Progenitor cell of endocrine pancreas (in vitro differentiated cells): ENCODE measurements around the gene ZDHHC21. TPM values are rescaled to one million over a fixed set of nuclear protein-coding genes. Genes with fewer than 3 reads are reported as not detected.

Experiments used
- DNase-seq: peaks from one replicate; pipeline ENCODE4 v3.0.0; 2021; ENCODE audit warnings: low spot score; ENCODE audit not compliant: unreplicated experiment
- H3K27ac Mint-ChIP-seq: 2 replicates; pipeline ENCODE4 v1.8.0; 2021; ENCODE audit warnings: mild to moderate bottlenecking, moderate library complexity, mixed read lengths
- H3K27me3 Mint-ChIP-seq: 2 replicates; pipeline ENCODE4 v1.8.0; 2021; ENCODE audit warnings: mixed read lengths
- H3K36me3 Mint-ChIP-seq: 2 replicates; pipeline ENCODE4 v1.8.0; 2022; ENCODE audit warnings: mixed read lengths; ENCODE audit not compliant: insufficient read depth
- H3K4me1 Mint-ChIP-seq: 2 replicates; pipeline ENCODE4 v1.8.0; 2021; ENCODE audit warnings: low read depth, mixed read lengths
- H3K4me3 Mint-ChIP-seq: 2 replicates; pipeline ENCODE4 v1.8.0; 2021; ENCODE audit warnings: low read depth, mild to moderate bottlenecking, moderate library complexity, mixed read lengths
- H3K9me3 Mint-ChIP-seq: 2 replicates; pipeline ENCODE4 v1.8.0; 2021; ENCODE audit warnings: low read depth, mixed read lengths
- CTCF ChIP-seq: fragments of 200-600 bp; sonication (generic); IDR thresholded peaks from one replicate; pipeline ENCODE4 v1.5.0; 2021; ENCODE audit warnings: antibody characterized with exemption, mild to moderate bottlenecking; ENCODE audit not compliant: unreplicated experiment
- total RNA-seq: library from RNA; stranded (reverse); gene quantifications from 2 replicates; pipeline ENCODE4 v1.2.1, GENCODE V29; 2021

Gene ZDHHC21
- total RNA-seq, 1 donor from 2014 or later, result 20.0 TPM

GRCh38 chr9:14710804-14711203 is 17.6 kb upstream of the ZDHHC21 start:
- H3K27ac Mint-ChIP-seq, result no peak overlapping the region
- no peaks in the 10 kb centered on the region for H3K4me1 Mint-ChIP-seq
- H3K27me3 Mint-ChIP-seq, result no peaks in the 10 kb centered on the region
- no peak overlapping the region for H3K4me3 Mint-ChIP-seq
- peaks cover 33% of the 10 kb centered on the region for H3K9me3 Mint-ChIP-seq
- H3K36me3 Mint-ChIP-seq, result peaks cover 1% of the 10 kb centered on the region
- no peak for DNase-seq
- no peak for TF ChIP-seq CTCF

DNA sequence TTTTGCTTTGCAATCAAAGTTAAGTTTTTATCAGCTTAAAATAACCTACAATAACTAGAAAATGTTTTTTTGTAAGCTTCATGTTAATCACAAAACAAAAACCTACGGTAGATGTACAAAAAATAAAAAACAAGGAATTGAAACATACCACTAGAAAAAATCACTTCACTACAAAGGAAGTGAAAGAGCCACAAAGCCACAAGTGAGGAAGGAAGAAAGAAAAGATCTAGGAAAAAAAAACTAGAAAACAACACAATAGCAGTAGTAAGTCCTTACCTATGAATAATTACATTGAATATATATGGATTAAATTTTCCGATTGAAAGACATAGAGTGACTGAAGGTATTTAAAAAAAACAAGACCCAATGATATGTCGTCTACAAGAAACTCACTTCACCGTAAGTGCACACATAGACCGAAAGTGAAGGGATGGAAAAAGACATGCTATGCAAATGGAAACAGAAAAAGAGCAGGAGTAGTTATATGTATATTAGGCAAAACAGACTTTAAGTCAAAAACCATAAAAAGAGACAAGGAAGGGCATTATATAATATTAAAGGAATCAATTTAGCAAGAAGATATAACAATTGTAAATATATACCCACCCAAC is 13.4 kb upstream of the ZDHHC21 start:
- Mint-ChIP-seq H3K27me3 (no peaks in the 10 kb centered on the region), H3K36me3 (peaks cover 1% of the 10 kb centered on the region), H3K9me3 (peaks cover 39% of the 10 kb centered on the region), H3K27ac (no peak overlapping the region), H3K4me1 (peaks cover 3% of the 10 kb centered on the region), H3K4me3 (no peak overlapping the region)
- TF ChIP-seq CTCF, result no peak
- DNase-seq, result no peak

DNA sequence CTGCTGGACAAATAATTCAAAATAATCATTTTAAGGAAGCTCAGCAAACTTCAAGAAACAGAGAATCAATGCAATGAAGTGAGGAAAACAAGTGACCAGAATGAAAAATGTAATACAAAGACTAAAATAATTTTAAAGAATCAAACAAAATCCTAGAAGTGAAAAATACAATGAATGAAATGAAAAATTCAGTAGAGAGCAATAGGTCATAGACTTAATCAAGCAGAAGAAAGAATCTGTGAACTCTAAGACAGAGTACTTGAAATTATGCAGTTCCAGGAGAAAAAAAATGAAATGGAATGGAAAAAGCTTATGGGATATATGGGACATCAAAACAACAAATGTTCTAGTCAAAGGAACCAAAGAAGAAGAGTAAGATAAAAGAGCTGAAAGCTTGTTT is 11.8 kb upstream of the ZDHHC21 start:
- Mint-ChIP-seq H3K36me3 (peaks cover 1% of the 10 kb centered on the region), H3K9me3 (peaks cover 35% of the 10 kb centered on the region), H3K27me3 (no peaks in the 10 kb centered on the region), H3K4me3 (no peak overlapping the region), H3K27ac (no peak overlapping the region), H3K4me1 (peaks cover 3% of the 10 kb centered on the region)
- no peak for TF ChIP-seq CTCF
- DNase-seq, result no peak

DNA sequence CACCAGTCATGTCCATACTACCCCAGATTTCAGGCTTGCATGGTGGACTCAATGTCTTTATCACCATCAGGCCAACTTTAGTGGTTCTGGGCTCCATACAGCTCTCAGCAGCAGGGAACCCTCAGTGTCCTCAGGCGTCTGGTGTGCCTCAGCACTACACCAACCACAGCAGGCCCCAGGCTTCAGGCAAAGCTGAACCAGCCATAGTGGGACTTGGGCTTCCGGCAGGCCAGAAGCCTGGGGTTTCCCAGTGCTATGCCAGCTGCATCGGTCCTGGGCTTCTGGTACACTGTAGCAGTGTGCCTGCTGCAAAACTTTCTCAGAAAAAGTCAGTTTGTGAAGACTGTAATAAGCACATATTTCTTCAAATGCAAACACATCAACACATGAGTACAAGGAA is 11.0 kb upstream of the ZDHHC21 start:
- Mint-ChIP-seq H3K4me3 (no peak overlapping the region), H3K9me3 (peaks cover 27% of the 10 kb centered on the region), H3K27me3 (no peaks in the 10 kb centered on the region), H3K36me3 (peaks cover 1% of the 10 kb centered on the region), H3K4me1 (peaks cover 3% of the 10 kb centered on the region), H3K27ac (no peak overlapping the region)
- no peak for DNase-seq
- no peak for TF ChIP-seq CTCF

DNA sequence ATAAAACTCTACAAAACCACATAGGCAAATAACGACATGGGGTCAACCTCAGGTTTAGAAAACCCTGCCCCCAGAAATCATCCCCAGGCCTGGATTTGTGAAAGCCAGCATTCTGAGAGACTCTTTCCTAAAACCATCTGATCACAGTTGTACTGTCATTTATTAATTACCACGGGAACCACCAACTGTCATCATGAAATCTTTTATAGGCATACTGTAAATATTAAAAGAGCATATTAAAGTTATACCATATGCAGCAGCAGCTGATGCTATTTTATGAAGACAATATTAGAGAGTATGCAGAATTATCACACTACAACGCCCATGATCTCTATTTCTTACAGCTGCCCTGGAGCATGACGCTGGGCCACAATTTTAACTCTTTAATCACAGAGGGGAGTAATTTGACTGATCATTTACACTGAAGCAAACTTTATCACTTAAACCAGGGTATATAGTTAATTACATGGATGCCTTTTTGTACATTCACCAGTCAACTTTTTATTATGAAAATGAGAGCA is 9.0 kb upstream of the ZDHHC21 start:
- H3K4me1 Mint-ChIP-seq, result peaks cover 3% of the 10 kb centered on the region
- no peak for DNase-seq
- H3K9me3 Mint-ChIP-seq, result peaks cover 13% of the 10 kb centered on the region
- no peaks in the 10 kb centered on the region for H3K27me3 Mint-ChIP-seq
- no peak for TF ChIP-seq CTCF
- H3K36me3 Mint-ChIP-seq, result no peaks in the 10 kb centered on the region
- H3K4me3 Mint-ChIP-seq, result no peak overlapping the region
- no peak overlapping the region for H3K27ac Mint-ChIP-seq
